ENCODE data around the gene AHCYL1.
"Not testable (repeated sequence)": the region's sequence is repeated elsewhere in the genome, so short reads cannot be mapped to it uniquely, and the experiment has no call there.

The AHCYL1 gene

GRCh38 chr1:109984456-109985246, at the start of gene AHCYL1:
Gene AHCYL1 (plus strand): TSS chr1:109984765. CDS start chr1:109985053, 288 bp downstream.
- peak; percentile 99 for DNase-seq (ENCODE audit: low read depth)

GRCh38 chr1:109935451-109935900, 49.1 kb upstream of the AHCYL1 start:
- no peak for DNase-seq (ENCODE audit: low read depth)

GRCh38 chr1:109937738-109938137, 46.8 kb upstream of the AHCYL1 start:
- no peak for DNase-seq (ENCODE audit: low read depth)

GRCh38 chr1:109938556-109938955, 46.0 kb upstream of the AHCYL1 start:
- no peak for DNase-seq (ENCODE audit: low read depth)

- DNase-seq (ENCODE audit: low read depth) = no peak
Measured at GRCh38 chr1:109942434-109942833, 42.1 kb upstream of the AHCYL1 start.

- no peak for DNase-seq (ENCODE audit: low read depth)
Measured at GRCh38 chr1:109944541-109944940, 40.0 kb upstream of the AHCYL1 start.

GRCh38 chr1:109946511-109946910, 38.1 kb upstream of the AHCYL1 start:
- no peak for DNase-seq (ENCODE audit: low read depth)

- DNase-seq (ENCODE audit: low read depth) = no peak
Measured at GRCh38 chr1:109947582-109948284, 36.8 kb upstream of the AHCYL1 start.

GRCh38 chr1:109948285-109948630, 36.3 kb upstream of the AHCYL1 start:
- no peak for DNase-seq (ENCODE audit: low read depth)

GRCh38 chr1:109950038-109950437, 34.5 kb upstream of the AHCYL1 start:
- no peak for DNase-seq (ENCODE audit: low read depth)

GRCh38 chr1:109950509-109950908, 34.1 kb upstream of the AHCYL1 start:
- DNase-seq (ENCODE audit: low read depth) = no peak

GRCh38 chr1:109951501-109951900, 33.1 kb upstream of the AHCYL1 start:
- DNase-seq (ENCODE audit: low read depth) = not testable (repeated sequence)

GRCh38 chr1:109954041-109954512, 30.5 kb upstream of the AHCYL1 start:
- no peak for DNase-seq (ENCODE audit: low read depth)

GRCh38 chr1:109959632-109959973, 25.0 kb upstream of the AHCYL1 start:
- no peak for DNase-seq (ENCODE audit: low read depth)

- DNase-seq (ENCODE audit: low read depth) = no peak
Measured at GRCh38 chr1:109959974-109960744, 24.4 kb upstream of the AHCYL1 start.

GRCh38 chr1:109960745-109961094, 23.8 kb upstream of the AHCYL1 start:
- no peak for DNase-seq (ENCODE audit: low read depth)

- no peak for DNase-seq (ENCODE audit: low read depth)
Measured at GRCh38 chr1:109963864-109964263, 20.7 kb upstream of the AHCYL1 start.

GRCh38 chr1:109969146-109969829, 15.3 kb upstream of the AHCYL1 start:
- no peak for DNase-seq (ENCODE audit: low read depth)

GRCh38 chr1:109969907-109970306, 14.7 kb upstream of the AHCYL1 start:
- DNase-seq (ENCODE audit: low read depth) = no peak

- DNase-seq (ENCODE audit: low read depth) = no peak
Measured at GRCh38 chr1:109971559-109971958, 13.0 kb upstream of the AHCYL1 start.

GRCh38 chr1:109974191-109974590, 10.4 kb upstream of the AHCYL1 start:
- DNase-seq (ENCODE audit: low read depth) = no peak

GRCh38 chr1:109975718-109976117, 8.8 kb upstream of the AHCYL1 start:
- DNase-seq (ENCODE audit: low read depth) = no peak

All from activated T-cell treated with anti-CD3 and anti-CD28 coated beads for 24 hours (primary cell).